Esophagus squamous epithelium (tissue), 4 donors: ENCODE results near the gene RMND5B.

ENCODE experiments used
- CTCF ChIP-seq, 6 experiments: fragments of 450-650 bp in 4 of 6; fragments of 200-600 bp in 2 of 6; sonication (generic) in 2 of 6; IDR thresholded peaks; one replicate each; pipeline ENCODE4 v1.5.1; 2016 to 2019; ENCODE audit warnings: antibody characterized with exemption in 6 of 6, mild to moderate bottlenecking in 4 of 6, moderate library complexity in 4 of 6
- POLR2A ChIP-seq, 4 donors: fragments of 450-650 bp; IDR thresholded peaks; one replicate each; pipeline ENCODE4 v1.6.1; 2017; ENCODE audit warnings: antibody characterized with exemption in 4 of 4, mild to moderate bottlenecking in 4 of 4, moderate library complexity in 3 of 4

DNA sequence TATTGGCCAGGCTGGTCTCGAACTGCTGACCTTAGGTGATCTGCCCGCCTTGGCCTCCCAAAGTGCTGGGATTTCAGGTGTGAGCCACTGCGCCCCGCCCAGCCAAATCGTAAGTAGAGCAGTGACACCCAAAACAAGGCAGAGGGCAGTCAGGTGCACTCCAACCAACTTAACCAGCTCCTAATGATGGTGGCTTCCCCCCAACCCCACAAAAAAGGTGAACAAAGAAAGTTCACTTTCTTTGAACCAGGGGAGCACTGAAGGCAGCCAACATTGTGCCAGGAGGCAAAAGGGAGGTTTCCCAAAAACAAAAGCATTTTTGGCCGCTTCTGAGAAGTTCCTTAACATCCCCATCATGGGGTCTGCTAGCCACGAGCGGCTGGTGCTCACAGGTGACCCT, 46.8 kb downstream of the RMND5B start:
- no peak for TF ChIP-seq CTCF (IDR thresholded peaks at IDR 0.05)
- no peak for TF ChIP-seq POLR2A (IDR thresholded peaks at IDR 0.05)
